T-helper 1 cell (primary cell): Measurements from ENCODE around the gene PGLYRP4.
"Not testable (repeated sequence)": the region's sequence is repeated elsewhere in the genome, so short reads cannot be mapped to it uniquely, and the experiment has no call there.

Source experiments
- DNase-seq, 5 donors: peaks; one replicate each; pipeline ENCODE4 v3.0.0-alpha.2; 2012 to 2020

PGLYRP4 gene

GRCh38 chr1:153336650-153337049 is 12.0 kb downstream of the PGLYRP4 start:
- DNase-seq = no peak

DNA sequence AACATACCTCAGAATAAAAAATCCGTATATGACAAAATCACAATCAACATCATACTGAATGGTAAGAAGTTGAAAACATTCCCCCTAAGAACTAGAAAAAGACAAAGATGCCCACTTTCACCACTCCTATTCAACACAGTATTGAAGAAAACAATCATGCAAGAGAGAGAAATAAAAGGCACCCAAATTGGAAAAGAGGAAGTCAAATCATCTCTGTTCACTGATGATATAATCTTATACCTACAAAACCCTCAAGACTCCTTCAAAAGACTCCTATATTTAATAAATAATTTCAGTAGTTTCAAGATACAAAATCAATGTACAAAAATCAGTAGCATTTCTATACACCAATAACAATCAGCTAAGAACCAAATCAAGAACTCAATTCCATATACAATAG is 14.7 kb downstream of the PGLYRP4 start:
- DNase-seq = no peak

GRCh38 chr1:153324912-153325311 is 23.7 kb downstream of the PGLYRP4 start:
- DNase-seq = no peak

DNA sequence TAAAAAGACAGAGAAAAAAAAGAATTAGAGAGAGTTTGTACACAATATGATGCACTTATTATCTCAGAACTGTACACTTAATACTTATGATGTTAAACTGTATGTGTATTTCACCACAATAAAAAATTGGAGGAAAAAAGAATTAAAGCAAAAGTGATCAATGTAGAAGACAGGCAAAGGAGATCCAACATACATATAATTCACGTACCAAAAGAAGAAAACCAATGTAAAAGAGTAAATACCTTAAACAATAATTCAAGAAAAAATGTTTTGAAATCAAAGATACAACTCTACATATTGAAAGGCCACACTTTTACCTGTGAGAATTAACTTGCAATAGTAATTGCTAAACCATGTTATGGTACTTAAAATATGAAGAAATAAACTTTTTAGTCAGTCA is 26.1 kb downstream of the PGLYRP4 start:
- DNase-seq = no peak

GRCh38 chr1:153318145-153318544 is 30.5 kb downstream of the PGLYRP4 start:
- not testable (repeated sequence) for DNase-seq

- not testable (repeated sequence) for DNase-seq
Observed at GRCh38 chr1:153316013-153316412, 32.6 kb downstream of the PGLYRP4 start.

DNA sequence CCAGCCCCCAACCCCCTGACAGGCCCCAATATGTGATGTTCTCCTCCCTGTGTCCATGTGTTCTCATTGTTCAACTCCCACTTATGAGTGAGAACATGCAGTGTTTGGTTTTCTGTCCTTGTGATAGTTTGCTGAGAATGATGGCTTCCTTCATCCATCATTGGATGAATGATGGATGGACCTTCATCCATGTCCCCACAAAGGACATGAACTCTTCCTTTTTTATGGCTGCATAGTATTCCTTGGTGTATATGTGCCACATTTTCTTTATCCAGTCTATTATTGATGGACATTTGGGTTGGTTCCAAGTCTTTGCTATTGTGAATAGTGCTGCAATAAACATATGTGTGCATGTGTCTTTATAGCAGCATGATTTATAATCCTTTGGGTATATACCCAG is 34.3 kb downstream of the PGLYRP4 start:
- DNase-seq = not testable (repeated sequence)

- no peak for DNase-seq
Observed at GRCh38 chr1:153313288-153313687, 35.4 kb downstream of the PGLYRP4 start.

- DNase-seq = no peak
Observed at GRCh38 chr1:153312570-153313186, 36.0 kb downstream of the PGLYRP4 start, which contains the start of gene PGLYRP3. Gene PGLYRP3 (minus strand): TSS chr1:153312952. CDS start chr1:153310665, 2,287 bp downstream.

DNA sequence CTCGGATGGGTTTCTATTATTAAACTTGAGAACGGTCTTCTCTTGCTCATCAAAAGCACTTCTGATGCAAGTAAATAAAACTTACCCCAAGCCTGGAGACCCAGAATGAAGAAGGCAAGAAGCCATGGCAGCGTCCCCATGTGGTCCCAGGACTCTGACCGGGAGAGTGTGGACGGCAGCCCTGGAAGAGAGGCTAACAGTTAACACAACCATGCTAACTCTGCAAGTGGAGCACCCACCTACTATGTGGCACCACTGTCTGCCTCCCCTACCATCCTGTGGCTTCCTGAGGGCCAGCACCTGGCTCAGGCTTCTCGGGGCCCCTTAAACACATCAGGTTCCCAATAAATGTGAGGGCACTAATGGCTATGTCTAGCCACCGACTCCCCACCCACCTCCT is 38.1 kb downstream of the PGLYRP4 start:
- DNase-seq = no peak

DNA sequence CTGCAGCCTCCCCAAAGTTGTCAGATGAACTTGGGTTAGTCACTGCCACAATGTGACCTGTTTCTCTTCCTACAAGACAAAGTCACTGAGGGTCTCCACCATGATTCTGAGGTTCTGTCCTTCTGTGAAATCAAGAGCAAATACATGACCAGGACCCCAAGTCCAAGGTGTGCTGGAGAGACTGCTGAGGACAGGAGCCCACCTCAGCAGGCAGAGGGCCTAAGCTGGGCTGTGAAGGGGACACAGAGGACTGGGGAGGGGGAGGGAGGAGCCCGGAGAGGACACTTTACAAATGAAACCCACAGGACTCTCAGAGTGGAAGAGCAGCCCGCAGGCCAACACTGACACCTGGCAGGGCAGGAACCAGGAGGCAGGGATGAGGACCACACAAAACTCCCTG is 39.2 kb downstream of the PGLYRP4 start:
- DNase-seq = no peak

- DNase-seq = no peak
Observed at GRCh38 chr1:153308540-153308939, 40.1 kb downstream of the PGLYRP4 start.

DNA sequence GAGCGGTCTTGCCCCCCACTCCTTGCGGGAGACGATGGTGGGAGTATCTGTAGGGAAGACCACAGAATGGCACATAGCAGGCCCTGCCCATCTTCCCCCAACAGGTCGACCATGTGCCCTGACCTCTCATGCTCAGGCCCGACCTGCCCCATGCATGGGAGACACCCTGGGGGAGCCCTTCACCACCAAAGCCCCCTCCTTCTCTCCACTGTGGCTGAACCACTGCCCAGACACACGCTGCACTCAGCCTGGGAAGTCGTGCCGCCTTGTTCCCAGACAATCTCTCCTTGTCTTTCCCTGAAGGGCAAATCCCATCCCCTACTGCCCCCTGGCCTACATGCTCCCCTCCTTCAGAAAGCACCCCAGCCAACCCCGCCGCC is 41.4 kb downstream of the PGLYRP4 start:
- DNase-seq = no peak

DNA sequence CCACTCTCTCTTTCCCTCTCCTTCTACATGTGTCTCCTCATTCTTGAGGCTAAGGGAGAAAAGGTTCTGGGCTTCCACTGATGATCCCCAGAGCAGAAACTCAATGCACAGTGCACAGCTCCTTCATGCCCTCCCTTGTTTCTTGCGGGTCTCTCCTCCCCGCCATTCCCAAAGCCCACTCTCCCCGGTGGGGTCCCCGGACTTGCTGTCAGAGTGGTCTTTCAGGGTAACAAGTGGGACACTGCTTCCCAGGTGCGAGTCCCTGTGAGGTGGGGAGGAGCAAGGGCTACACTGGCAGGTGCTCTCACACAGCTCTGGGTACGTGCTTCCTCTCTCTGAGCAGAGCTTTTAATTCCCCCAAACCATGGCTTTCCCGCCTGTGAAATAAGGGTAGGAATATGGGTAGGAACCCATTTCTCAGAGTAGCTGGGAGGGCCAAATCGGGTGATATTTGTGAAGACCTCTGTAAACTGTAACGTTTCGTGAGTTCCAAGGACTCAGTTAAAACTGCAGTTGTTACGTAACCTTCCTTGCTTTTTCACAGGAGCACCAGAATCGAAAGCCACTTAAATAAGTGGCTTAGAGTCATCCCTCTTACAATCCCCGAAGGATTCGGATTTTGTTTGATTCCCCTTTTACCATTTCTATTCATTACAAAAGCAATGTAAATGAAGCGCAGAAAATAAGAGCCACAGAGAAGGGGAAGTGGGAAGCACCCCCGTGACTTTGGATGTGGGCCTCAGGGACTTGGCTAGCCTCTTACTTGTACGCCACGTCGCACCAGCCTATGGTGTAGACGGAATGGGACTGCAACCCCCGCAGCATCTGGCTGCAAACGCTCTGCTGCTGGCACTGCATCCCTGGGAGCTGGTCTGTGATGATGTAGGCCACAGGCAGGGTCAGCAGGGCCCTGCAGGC is 42.1 kb downstream of the PGLYRP4 start:
- DNase-seq = no peak

GRCh38 chr1:153305682-153306081 is 43.0 kb downstream of the PGLYRP4 start:
- DNase-seq = no peak

GRCh38 chr1:153302308-153302707 is 46.3 kb downstream of the PGLYRP4 start:
- DNase-seq = no peak

DNA sequence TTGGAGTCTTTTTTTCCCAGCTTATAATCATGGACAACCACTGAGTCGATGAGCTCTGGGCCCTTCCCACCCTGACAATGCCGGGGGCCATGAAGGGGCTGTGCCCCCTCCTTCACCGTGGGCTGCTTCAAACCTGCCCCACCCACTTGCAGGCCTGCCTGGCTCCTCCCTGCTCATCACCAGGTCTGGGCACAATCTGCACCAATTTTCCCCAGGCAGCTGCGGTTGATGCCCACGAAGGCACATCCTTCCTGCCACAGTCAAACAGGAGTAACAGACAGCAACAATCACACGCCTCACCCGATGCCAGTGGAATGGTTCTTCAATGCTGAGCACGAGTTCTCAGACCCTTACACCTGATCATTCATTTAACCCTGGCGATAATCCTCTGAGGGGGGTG is 54.8 kb downstream of the PGLYRP4 start:
- peak in 1 of 5 donors; percentile 53 for DNase-seq

GRCh38 chr1:153293480-153293775 is 55.2 kb downstream of the PGLYRP4 start:
- DNase-seq = no peak

- DNase-seq = no peak
Observed at GRCh38 chr1:153292740-153293479, 55.7 kb downstream of the PGLYRP4 start.

GRCh38 chr1:153292185-153292584 is 56.5 kb downstream of the PGLYRP4 start:
- no peak for DNase-seq

- DNase-seq = peak in 1 of 5 donors; percentile 36
Observed at GRCh38 chr1:153291514-153291913, 57.1 kb downstream of the PGLYRP4 start.

- DNase-seq = peak in 1 of 5 donors; percentile 12
Observed at GRCh38 chr1:153288634-153289275, 59.9 kb downstream of the PGLYRP4 start.
